ENCODE data around the gene PGM5.
"Not testable (repeated sequence)": the region's sequence is repeated elsewhere in the genome, so short reads cannot be mapped to it uniquely, and the experiment has no call there.

DNA sequence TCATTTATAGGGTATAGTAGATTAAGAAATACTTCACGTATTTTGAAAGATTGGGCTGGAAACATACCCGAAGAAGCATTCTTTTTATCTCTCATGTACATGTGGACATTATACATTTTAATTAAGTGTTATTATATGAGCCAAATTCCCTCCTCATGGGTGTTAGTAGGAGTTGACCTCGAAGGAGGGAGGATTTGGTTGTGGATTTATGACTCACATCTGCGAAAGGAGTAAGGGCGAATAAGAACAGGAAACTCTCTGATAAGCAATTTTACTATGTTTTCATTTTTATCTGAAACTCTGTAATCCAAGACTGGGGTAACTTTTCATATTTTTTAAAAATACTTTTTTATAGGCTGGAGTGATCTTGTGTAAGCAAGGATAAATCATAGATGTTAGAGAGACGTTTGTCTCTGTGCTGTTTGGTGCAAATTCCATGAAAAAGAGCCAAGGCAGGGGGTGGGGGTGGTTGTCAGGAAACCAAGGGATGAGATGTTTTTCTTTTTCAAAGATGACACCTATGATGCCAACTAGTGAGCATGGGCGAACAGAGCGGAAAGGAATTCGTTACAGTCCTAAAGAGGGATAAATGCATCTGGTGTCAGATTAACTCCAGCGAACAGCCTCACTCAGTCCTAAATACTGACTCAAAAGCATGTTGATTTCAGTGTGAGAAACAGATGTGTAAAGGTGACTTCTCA lies 19.6 kb upstream of the PGM5 start:
- not testable (repeated sequence) for TF ChIP-seq EP300 (IDR thresholded peaks at IDR 0.05; ENCODE audit: borderline replicate concordance in 1 of 2, low read depth in 2 of 2, low read length in 2 of 2); EGR1 (IDR thresholded peaks at IDR 0.05; ENCODE audit: borderline replicate concordance, low read depth, low read length)
- TF ChIP-seq, protein P1, sequence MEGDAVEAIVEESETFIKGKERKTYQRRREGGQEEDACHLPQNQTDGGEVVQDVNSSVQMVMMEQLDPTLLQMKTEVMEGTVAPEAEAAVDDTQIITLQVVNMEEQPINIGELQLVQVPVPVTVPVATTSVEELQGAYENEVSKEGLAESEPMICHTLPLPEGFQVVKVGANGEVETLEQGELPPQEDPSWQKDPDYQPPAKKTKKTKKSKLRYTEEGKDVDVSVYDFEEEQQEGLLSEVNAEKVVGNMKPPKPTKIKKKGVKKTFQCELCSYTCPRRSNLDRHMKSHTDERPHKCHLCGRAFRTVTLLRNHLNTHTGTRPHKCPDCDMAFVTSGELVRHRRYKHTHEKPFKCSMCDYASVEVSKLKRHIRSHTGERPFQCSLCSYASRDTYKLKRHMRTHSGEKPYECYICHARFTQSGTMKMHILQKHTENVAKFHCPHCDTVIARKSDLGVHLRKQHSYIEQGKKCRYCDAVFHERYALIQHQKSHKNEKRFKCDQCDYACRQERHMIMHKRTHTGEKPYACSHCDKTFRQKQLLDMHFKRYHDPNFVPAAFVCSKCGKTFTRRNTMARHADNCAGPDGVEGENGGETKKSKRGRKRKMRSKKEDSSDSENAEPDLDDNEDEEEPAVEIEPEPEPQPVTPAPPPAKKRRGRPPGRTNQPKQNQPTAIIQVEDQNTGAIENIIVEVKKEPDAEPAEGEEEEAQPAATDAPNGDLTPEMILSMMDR (IDR thresholded peaks at IDR 0.05; ENCODE audit: control extremely low read depth in 1 of 3, insufficient read depth in 1 of 3, low read depth in 1 of 3, low read length in 3 of 3), result not testable (repeated sequence)
